HepG2 (cell line): ENCODE measurements around the gene LSM14B. TPM values are rescaled to one million over a fixed set of nuclear protein-coding genes. Genes with fewer than 3 reads are reported as not detected.
A peak's percentile ranks its signal among the peaks of the same experiment; 100 is the strongest.

Experiments
- AHR ChIP-seq: IDR thresholded peaks from 2 replicates; pipeline ENCODE4 v1.6.1; 2018; ENCODE audit warnings: missing genetic modification reagents, missing compliant biosample characterization
- ATF7-NPFF ChIP-seq: sonication (generic); formaldehyde crosslinking; IDR thresholded peaks from 2 replicates; pipeline ENCODE4 v1.8.1; 2023; ENCODE audit warnings: mild to moderate bottlenecking, low read depth, missing genetic modification reagents, moderate library complexity
- CAMTA2 ChIP-seq: sonication (generic); formaldehyde crosslinking; IDR thresholded peaks from 2 replicates; pipeline ENCODE4 v1.4.0; 2020; ENCODE audit warnings: mild to moderate bottlenecking, missing genetic modification reagents, borderline replicate concordance
- CENPX ChIP-seq: sonication (generic); formaldehyde crosslinking; IDR thresholded peaks from 2 replicates; pipeline ENCODE4 v1.9.0; 2021; ENCODE audit warnings: mild to moderate bottlenecking, missing genetic modification reagents, moderate library complexity
- GFI1 ChIP-seq: sonication (generic); formaldehyde crosslinking; IDR thresholded peaks from 2 replicates; pipeline ENCODE4 v1.5.0; 2020; ENCODE audit warnings: missing genetic modification reagents, mild to moderate bottlenecking, borderline replicate concordance
- HNRNPUL1 ChIP-seq: fragments of 200-400 bp; formaldehyde crosslinking; IDR thresholded peaks from 2 replicates; pipeline ENCODE4 v1.6.1; 2017; ENCODE audit warnings: low read depth, mild to moderate bottlenecking, low read length, moderate library complexity
- HOXA3 ChIP-seq: sonication (generic); formaldehyde crosslinking; IDR thresholded peaks from 2 replicates; pipeline ENCODE4 v1.5.0; 2020; ENCODE audit warnings: missing genetic modification reagents
- KAT2B ChIP-seq: fragments of 150-350 bp; IDR thresholded peaks from 2 replicates; pipeline ENCODE4 v1.6.1; 2014; ENCODE audit warnings: low read depth, low read length, borderline replicate concordance
- KDM1A ChIP-seq: IDR thresholded peaks from 2 replicates; pipeline ENCODE4 v1.6.1; 2016; ENCODE audit warnings: missing compliant biosample characterization
- NR2F1 ChIP-seq, 2 experiments: fragments of 450-650 bp in 1 of 2; formaldehyde crosslinking in 1 of 2; IDR thresholded peaks; 2 replicates each; pipeline versions ENCODE4 v1.5.0 to v1.6.1; 2016 to 2020; ENCODE audit warnings: mild to moderate bottlenecking in 1 of 2, missing compliant biosample characterization in 1 of 2, missing genetic modification reagents in 1 of 2, moderate library complexity in 1 of 2
- TIGD3 ChIP-seq: sonication (generic); formaldehyde crosslinking; IDR thresholded peaks from 2 replicates; pipeline ENCODE4 v1.5.1; 2020; ENCODE audit warnings: mild to moderate bottlenecking, missing genetic modification reagents, borderline replicate concordance
- TOE1 ChIP-seq: sonication (generic); formaldehyde crosslinking; IDR thresholded peaks from 2 replicates; pipeline ENCODE4 v1.4.0; 2020; ENCODE audit warnings: mild to moderate bottlenecking, missing genetic modification reagents
- ZBTB20 ChIP-seq: sonication (generic); formaldehyde crosslinking; IDR thresholded peaks from 2 replicates; pipeline ENCODE4 v1.8.1; 2023; ENCODE audit warnings: missing genetic modification reagents, low read depth, mild to moderate bottlenecking, borderline replicate concordance
- ZBTB21 ChIP-seq: sonication (generic); formaldehyde crosslinking; IDR thresholded peaks from 2 replicates; pipeline ENCODE4 v1.4.0; 2020; ENCODE audit warnings: missing genetic modification reagents
- ZNF543 ChIP-seq: sonication (generic); formaldehyde crosslinking; IDR thresholded peaks from 2 replicates; pipeline ENCODE4 v1.4.0; 2020; ENCODE audit warnings: mild to moderate bottlenecking, missing genetic modification reagents
- ZNF549 ChIP-seq: sonication (generic); formaldehyde crosslinking; IDR thresholded peaks from 2 replicates; pipeline ENCODE4 v1.5.0; 2020; ENCODE audit warnings: missing genetic modification reagents
- ZNF558 ChIP-seq: sonication (generic); formaldehyde crosslinking; IDR thresholded peaks from 2 replicates; pipeline ENCODE4 v1.9.0; 2022; ENCODE audit warnings: mild to moderate bottlenecking, missing genetic modification reagents, borderline replicate concordance
- ZNF709 ChIP-seq: sonication (generic); formaldehyde crosslinking; IDR thresholded peaks from 2 replicates; pipeline ENCODE4 v1.5.0; 2020; ENCODE audit warnings: mild to moderate bottlenecking, missing genetic modification reagents
- ZNF749 ChIP-seq: sonication (generic); formaldehyde crosslinking; IDR thresholded peaks from 2 replicates; pipeline ENCODE4 v1.8.0; 2022; ENCODE audit warnings: mild to moderate bottlenecking, missing genetic modification reagents, moderate library complexity, borderline replicate concordance
- ZNF839 ChIP-seq: sonication (generic); formaldehyde crosslinking; IDR thresholded peaks from 2 replicates; pipeline ENCODE4 v1.4.0; 2020; ENCODE audit warnings: missing genetic modification reagents, mild to moderate bottlenecking, borderline replicate concordance
- polyA plus RNA-seq, 8 experiments: library from polyadenylated mRNA; depleted of rRNA in 3 of 8; stranded (reverse) in 7 of 8; unstranded in 1 of 8; fragments of >200 nt; fragmentation: Illumina TruSeq in 4 of 8; extraction: Trizol in 4 of 8; gene quantifications; 2 replicates each; pipeline versions ENCODE4 v1.2.1 to v1.2.3, GENCODE V29; 2011 to 2016; ENCODE audit warnings: low read depth in 4 of 8, missing spikeins in 1 of 8, mixed read lengths in 1 of 8; ENCODE audit not compliant: insufficient read depth in 1 of 8
- total RNA-seq, 5 experiments: library from RNA; depleted of rRNA; stranded (reverse); fragments of >200 nt; fragmentation: Illumina TruSeq; extraction: Trizol; gene quantifications; 2 replicates each; pipeline ENCODE4 v1.2.3, GENCODE V29; 2016; ENCODE audit warnings: low read depth in 1 of 5

LSM14B gene
- total and polyA plus RNA-seq, 2 of the 13 experiments (the other 11 are each of a cell fraction or from before 2014, with no cell fraction given), result 43.3 to 79.2 TPM

GRCh38 chr20:62143081-62143956 is 21.0 kb downstream of the LSM14B start, which contains the start of the genes PSMA7 and SS18L1 (continued):
- TF ChIP-seq ZBTB20 (CRISPR knock-in tag), result no peak; the same call in 1 of the 2 replicates
- TF ChIP-seq TOE1 (CRISPR knock-in tag), result 0 out of 2 replicates have a peak, but pooled peaks have one; percentile 47
- TF ChIP-seq TIGD3, result no peak
- TF ChIP-seq AHR (CRISPR knock-in tag), result peak; percentile 92; the same call in 1 of the 2 replicates
- no peak for TF ChIP-seq ZNF549 (CRISPR knock-in tag)
- peak; percentile 56; the same call in 1 of the 2 replicates for TF ChIP-seq GFI1 (CRISPR knock-in tag)
- TF ChIP-seq CENPX, result no peak
- TF ChIP-seq CAMTA2, result 0 out of 2 replicates have a peak, but pooled peaks have one; percentile 1
- TF ChIP-seq NR2F1 (CRISPR knock-in tag; IDR thresholded peaks at IDR 0.05), result 0 out of 4 replicates have a peak, but pooled peaks of 1 of the 2 experiments have one; percentile 20
- peak; percentile 56; the same call in 1 of the 2 replicates for TF ChIP-seq ZNF558
- TF ChIP-seq ZNF749 (CRISPR knock-in tag), result peak; percentile 94
- TF ChIP-seq ZNF839 (CRISPR knock-in tag), result no peak; the same call in 1 of the 2 replicates
- peak; percentile 95 for TF ChIP-seq HOXA3 (CRISPR knock-in tag)
- TF ChIP-seq ATF7-NPFF (CRISPR knock-in tag), result peak; percentile 80
- TF ChIP-seq HNRNPUL1, result no peak
- TF ChIP-seq KAT2B, result no peak
- TF ChIP-seq KDM1A, result 0 out of 2 replicates have a peak, but pooled peaks have one; percentile 13
- TF ChIP-seq ZBTB21 (CRISPR knock-in tag), result 0 out of 2 replicates have a peak, but pooled peaks have one; percentile 28
- peak; percentile 76 for TF ChIP-seq ZNF543
- TF ChIP-seq ZNF709, result no peak; the same call in 1 of the 2 replicates
